HG03442 (cell line): ENCODE results near the gene KLK13.

Experiments used
- ATAC-seq: cut with Tn5 transposase; IDR thresholded peaks from one replicate; pipeline ENCODE4 v1.9.1; 2021; ENCODE audit warnings: mild to moderate bottlenecking, moderate library complexity; ENCODE audit not compliant: unreplicated experiment

KLK13 gene

GRCh38 chr19:51093101-51093500 is 28.2 kb upstream of the KLK13 start:
- ATAC-seq = no peak

- no peak for ATAC-seq
Measured at GRCh38 chr19:51091895-51092873, 27.3 kb upstream of the KLK13 start.

GRCh38 chr19:51091126-51091525 is 26.2 kb upstream of the KLK13 start:
- no peak for ATAC-seq

GRCh38 chr19:51090471-51090870 is 25.6 kb upstream of the KLK13 start:
- no peak for ATAC-seq

GRCh38 chr19:51089786-51090185 is 24.9 kb upstream of the KLK13 start:
- no peak for ATAC-seq

GRCh38 chr19:51086153-51086850 is 21.4 kb upstream of the KLK13 start:
- no peak for ATAC-seq

- ATAC-seq = no peak
Measured at GRCh38 chr19:51084505-51084904, 19.6 kb upstream of the KLK13 start.

- no peak for ATAC-seq
Measured at GRCh38 chr19:51083783-51084182, 18.9 kb upstream of the KLK13 start.

- no peak for ATAC-seq
Measured at GRCh38 chr19:51083181-51083580, 18.3 kb upstream of the KLK13 start.

GRCh38 chr19:51082611-51083010 is 17.7 kb upstream of the KLK13 start, which contains the start of gene KLK14:
Gene KLK14 (minus strand): TSS chr19:51082887. CDS start chr19:51082614, 273 bp downstream.
- no peak for ATAC-seq

- no peak for ATAC-seq
Measured at GRCh38 chr19:51081476-51081875, 16.6 kb upstream of the KLK13 start.

GRCh38 chr19:51079481-51080110 is 14.7 kb upstream of the KLK13 start:
- no peak for ATAC-seq

- no peak for ATAC-seq
Measured at GRCh38 chr19:51078731-51079130, 13.8 kb upstream of the KLK13 start.

GRCh38 chr19:51078104-51078503 is 13.2 kb upstream of the KLK13 start:
- ATAC-seq = no peak

GRCh38 chr19:51076631-51077213 is 11.8 kb upstream of the KLK13 start:
- no peak for ATAC-seq

GRCh38 chr19:51075998-51076397 is 11.1 kb upstream of the KLK13 start:
- ATAC-seq = no peak

GRCh38 chr19:51071095-51071405 is 6.2 kb upstream of the KLK13 start:
- no peak for ATAC-seq

GRCh38 chr19:51070334-51071094 is 5.6 kb upstream of the KLK13 start:
- ATAC-seq = no peak

- ATAC-seq = no peak
Measured at GRCh38 chr19:51066393-51067186, 1.7 kb upstream of the KLK13 start.
